HEK293 (cell line): Measurements from ENCODE around the gene CIDEB.

Source experiments
- CTCF ChIP-seq: fragments of 450-650 bp; formaldehyde crosslinking; IDR thresholded peaks from 2 replicates; pipeline ENCODE4 v1.5.1; 2016; ENCODE audit warnings: missing biosample characterization, missing genetic modification characterization
- HIC1 ChIP-seq: fragments of 450-650 bp; formaldehyde crosslinking; IDR thresholded peaks from 2 replicates; pipeline ENCODE4 v1.5.1; 2016; ENCODE audit warnings: missing biosample characterization, missing genetic modification characterization
- PATZ1 ChIP-seq: fragments of 450-650 bp; formaldehyde crosslinking; IDR thresholded peaks from 2 replicates; pipeline ENCODE4 v1.5.1; 2016; ENCODE audit warnings: missing biosample characterization, missing genetic modification characterization
- REST ChIP-seq: fragments of 450-650 bp; formaldehyde crosslinking; IDR thresholded peaks from 2 replicates; pipeline ENCODE4 v1.5.1; 2016; ENCODE audit warnings: missing biosample characterization, missing genetic modification characterization
- ZNF274 ChIP-seq, 2 experiments: fragments of 200-500 bp in 1 of 2; fragments of 450-650 bp in 1 of 2; sonication (Bioruptor generic) in 1 of 2; formaldehyde crosslinking in 1 of 2; IDR thresholded peaks; 2 replicates each; pipeline versions ENCODE4 v1.5.1 to v1.6.1; 2014 to 2016; ENCODE audit warnings: borderline replicate concordance in 1 of 2, inconsistent platforms in 1 of 2, low read length in 1 of 2, missing biosample characterization in 1 of 2, missing genetic modification characterization in 1 of 2
- ZNF76 ChIP-seq: fragments of 450-650 bp; formaldehyde crosslinking; IDR thresholded peaks from 2 replicates; pipeline ENCODE4; 2016; ENCODE audit warnings: low read depth, missing biosample characterization, missing genetic modification characterization, borderline replicate concordance
- ZNF785 ChIP-seq: fragments of 450-650 bp; formaldehyde crosslinking; IDR thresholded peaks from 2 replicates; pipeline ENCODE4 v1.5.1; 2016; ENCODE audit warnings: missing biosample characterization, missing genetic modification characterization

GRCh38 chr14:24255438-24255837, 52.3 kb downstream of the CIDEB start:
- no peak for TF ChIP-seq REST (tag by site-specific recombination)
- TF ChIP-seq ZNF785 (tag by site-specific recombination) = no peak
- TF ChIP-seq ZNF76 = no peak
- TF ChIP-seq HIC1 (tag by site-specific recombination) = no peak
- no peak for TF ChIP-seq CTCF (tag by site-specific recombination)
- TF ChIP-seq PATZ1 (tag by site-specific recombination) = no peak
- TF ChIP-seq ZNF274 (IDR thresholded peaks at IDR 0.05; ENCODE audit: low read length) = no peak
- no peak for TF ChIP-seq ZNF274 (tag by site-specific recombination; IDR thresholded peaks at IDR 0.05; ENCODE audit: borderline replicate concordance)
